ENCODE data around the gene SLC35C1.

The SLC35C1 gene

DNA sequence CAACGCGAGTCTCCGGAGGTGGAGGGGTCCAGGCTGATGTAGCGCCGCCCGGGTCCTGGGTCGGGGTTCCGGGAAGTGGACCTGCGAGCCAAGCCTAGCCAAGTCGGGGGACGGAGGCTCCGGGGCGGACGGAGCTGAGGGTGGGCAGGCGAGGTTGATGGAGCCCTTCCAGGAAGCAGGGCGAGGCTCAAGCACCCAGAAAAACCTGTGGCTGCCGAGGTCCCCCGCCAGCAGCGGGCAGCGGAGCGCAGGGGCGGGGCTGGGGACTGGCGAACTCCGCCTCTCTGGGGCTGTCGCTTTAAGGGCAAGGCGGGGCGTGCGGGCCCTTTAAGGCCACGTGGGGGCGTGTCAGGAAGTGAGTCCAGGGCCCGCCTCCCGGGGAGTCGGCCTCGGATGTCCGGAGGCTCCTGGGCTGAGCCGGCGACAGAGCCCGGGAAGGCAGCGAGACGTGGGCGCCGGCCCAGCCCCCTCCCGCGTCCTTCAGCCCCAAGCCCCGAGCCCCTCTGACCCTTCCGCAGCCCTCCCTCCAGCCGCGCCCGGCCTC, at the start of gene SLC35C1:
TSS of gene SLC35C1 (plus strand) at position 389 of the 544 bp plus-strand sequence. CDS start 653 bp downstream, outside the sequence.
- peak; percentile 73 for DNase-seq

DNA sequence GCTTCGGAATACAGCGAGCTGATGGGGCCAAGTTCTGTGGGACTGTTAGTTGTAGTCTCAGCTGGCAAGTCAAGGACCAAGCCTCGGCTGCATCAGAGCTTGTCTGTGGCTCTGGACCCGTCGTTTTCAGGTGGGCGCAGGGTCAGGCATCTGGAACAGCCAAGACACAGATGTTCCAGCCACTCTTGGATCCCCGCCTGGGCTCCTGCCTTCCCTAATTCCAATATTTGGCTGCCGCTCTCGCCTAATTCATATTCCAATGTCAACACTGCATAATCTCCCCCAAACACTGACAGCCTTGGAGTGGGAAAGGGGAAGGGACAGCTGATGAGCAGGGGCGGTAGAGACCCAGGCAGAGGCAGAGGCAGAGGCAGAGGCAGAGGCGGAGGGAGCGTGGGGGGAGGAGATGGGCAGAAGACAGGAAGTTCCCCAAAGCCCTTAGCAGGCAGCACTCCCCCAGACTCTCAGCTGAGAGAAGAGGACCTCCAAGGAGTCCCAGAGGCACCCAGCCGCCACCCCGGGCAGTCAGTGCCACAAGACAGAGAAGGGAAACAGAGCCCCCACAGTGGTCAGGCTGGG, 49.6 kb upstream of the SLC35C1 start:
- no peak for DNase-seq

DNA sequence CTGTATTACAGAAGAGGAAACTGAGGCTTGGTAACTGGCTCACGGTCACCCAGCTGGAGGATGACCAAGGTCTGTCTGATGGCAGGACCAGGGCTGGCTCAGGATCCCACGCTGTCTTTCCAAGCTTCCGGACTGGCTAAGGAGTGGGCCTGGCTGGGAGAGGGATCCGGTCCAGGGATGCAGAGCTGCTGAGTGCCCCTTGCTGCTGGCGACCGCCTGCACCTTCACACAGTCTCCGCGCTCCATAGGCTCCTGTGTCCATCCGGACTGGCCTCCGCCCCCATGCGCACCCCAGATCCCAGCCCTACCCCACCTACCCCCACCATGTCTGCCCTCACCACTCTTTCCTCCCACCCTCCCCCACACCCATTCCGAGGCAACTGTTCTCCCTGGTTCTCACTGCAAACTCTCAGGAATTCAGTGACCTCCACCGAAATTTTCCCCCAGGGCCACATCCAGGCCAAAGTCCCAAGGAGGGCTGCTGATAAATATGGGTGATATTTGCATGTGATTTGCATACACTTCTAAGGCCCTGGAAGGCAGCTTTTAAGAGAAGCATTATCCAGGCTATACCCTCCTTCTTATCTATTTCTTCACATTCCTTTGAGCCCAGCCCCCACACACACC, 48.5 kb upstream of the SLC35C1 start:
- no peak for DNase-seq

DNA sequence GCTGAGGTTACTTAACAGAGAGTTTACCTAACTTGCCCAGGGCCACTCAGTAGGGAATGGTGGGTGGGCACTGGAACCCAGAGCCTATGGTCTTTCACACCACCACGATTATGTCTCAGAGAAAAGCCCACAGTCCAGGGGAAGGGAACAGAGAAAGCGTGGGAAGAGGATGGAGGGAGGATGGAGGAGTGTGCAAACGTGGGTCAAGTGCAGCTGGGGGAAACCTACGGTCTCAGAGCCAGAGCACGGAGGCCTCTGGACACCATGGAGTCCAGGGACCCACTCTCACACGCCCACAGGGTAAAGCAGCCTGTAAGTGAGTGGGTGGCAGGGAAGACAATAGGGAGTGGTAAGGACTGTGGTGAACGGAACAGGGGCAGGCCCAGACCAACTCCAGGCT, 47.3 kb upstream of the SLC35C1 start:
- DNase-seq = no peak

DNA sequence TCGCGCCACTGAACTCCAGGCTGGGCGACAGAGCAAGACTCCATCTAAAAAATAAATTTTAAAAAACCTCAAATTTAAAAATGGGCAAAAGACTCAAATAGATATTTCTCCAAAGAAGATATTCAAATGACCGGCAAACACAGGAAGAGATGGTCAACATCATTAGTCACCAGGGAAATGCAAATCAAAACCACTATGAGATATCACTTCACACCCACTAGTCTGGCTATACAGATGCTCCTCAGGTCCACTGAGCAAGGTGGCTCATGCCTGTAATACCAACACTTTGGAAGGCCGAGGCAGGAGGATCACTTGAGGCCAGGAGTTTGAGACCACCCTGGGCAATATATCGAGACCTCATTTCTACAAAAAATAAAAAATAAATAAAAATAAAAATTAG, 43.3 kb upstream of the SLC35C1 start:
- no peak for DNase-seq

DNA sequence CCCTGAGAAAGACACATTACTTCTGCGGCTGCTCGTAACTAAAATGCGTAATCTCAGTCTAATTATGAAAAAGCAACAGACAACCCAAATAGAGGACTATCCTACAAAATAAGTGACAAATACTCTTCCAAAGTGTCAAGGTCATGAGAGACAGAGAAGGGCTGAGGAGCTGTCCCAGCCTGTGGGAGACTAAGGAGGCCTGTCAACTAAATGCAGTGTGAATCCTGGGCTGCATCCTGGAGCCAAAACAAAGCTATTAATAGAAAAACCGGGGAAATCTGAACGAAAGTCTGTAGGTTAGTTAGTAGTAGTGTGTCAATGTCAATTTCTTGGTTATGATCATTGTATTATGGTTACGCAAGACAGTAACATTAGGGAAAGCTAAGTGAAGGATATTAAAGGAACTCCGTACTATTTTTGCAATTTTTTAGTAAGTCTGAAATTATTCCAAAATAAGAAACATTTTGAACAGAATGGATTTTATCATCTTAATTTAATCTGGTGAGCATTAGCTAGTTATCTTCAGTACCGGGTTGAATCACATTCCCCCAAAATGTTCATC, 39.8 kb upstream of the SLC35C1 start:
- DNase-seq = no peak

DNA sequence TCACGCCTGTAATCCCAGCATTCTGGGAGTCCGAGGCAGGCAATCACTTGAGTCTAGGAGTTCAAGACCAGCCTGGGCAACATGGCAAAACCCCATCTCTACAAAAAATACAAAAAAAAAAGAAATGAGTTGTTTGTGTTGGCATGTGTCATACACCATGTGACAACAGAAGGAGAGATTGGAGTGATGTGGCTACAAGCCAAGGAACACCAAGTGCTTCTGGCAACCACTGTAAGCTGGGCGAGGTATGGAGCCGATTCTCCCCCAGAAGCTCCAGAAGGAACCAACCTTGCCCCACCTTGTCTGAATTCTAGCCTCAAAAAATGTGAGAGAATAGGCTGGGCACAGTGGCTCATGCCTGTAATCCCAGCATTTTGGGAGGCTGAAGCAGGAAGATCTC, 39.1 kb upstream of the SLC35C1 start:
- no peak for DNase-seq

DNA sequence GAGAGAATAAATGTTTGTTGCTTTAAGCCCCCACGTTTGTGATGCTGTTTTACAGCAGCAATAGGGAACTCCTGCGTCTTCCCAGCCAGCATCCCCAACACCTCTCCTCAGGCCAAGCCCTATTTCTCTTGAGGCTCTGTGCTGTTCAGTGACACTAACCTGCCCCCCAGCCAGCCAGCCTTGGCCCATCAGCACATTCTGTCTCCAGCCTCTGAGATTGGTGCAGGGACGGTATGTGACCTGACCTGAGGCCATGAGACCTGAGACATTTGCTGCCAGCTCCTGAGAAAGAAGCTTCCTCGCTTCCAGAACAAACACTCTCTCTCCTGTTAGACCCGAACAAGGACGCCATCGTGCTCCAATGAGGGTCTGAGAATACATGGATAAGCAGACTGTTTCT, 38.5 kb upstream of the SLC35C1 start:
- DNase-seq = no peak

DNA sequence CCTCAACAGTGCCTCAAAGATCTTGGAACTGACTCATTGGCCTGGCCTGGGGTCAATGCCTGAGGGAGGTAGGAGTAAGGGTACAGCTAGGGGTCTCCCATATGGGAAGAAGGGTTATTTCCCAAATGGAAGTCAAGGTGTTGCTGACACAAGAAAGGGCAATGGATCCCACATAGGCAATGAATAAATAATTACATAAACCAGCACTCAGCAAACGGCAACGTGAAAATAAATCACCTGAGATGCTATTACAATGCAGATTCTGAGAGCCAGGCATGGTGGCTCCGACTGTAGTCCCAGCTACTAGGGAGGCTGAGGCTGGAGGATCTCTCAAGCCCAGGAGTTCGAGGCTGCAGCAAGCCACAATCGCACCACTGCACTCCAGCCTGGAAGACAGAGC, 36.5 kb upstream of the SLC35C1 start:
- DNase-seq = no peak

DNA sequence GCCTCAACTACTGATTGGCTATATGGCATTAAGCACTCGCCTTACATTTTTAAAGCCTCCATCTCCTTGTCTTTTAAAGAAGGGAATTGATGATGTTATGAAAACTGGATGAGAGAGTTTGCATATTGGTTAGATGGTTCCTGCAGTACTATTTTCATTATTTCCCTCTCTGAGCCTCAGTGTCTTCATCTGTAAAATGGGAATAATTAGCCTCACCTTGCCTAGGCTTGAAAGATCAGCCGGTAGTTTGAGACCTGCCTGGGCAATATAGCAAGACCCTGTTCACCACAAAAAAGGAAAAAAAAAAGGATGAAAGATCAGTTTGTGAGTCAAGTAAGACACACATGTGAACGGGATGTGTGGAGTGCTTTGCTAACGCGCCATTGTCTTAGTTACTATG, 35.0 kb upstream of the SLC35C1 start:
- DNase-seq = no peak

DNA sequence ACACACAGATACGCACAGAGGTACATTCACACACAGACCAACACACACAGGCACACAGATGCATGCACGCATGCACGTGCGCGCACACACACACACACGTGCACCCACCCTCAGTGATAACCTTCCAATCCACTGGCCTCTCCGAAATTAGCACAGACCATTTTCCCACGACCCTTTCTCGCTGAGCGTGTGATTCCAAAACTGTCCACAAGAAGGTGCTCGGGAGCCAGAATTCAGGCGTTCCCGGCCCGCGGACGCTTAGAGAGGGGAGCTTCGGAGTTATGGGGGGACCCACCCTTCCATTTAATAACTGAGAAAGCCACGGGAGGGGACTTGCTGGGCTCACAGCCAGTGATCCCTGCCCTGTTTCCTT, 33.8 kb upstream of the SLC35C1 start:
- DNase-seq = no peak

DNA sequence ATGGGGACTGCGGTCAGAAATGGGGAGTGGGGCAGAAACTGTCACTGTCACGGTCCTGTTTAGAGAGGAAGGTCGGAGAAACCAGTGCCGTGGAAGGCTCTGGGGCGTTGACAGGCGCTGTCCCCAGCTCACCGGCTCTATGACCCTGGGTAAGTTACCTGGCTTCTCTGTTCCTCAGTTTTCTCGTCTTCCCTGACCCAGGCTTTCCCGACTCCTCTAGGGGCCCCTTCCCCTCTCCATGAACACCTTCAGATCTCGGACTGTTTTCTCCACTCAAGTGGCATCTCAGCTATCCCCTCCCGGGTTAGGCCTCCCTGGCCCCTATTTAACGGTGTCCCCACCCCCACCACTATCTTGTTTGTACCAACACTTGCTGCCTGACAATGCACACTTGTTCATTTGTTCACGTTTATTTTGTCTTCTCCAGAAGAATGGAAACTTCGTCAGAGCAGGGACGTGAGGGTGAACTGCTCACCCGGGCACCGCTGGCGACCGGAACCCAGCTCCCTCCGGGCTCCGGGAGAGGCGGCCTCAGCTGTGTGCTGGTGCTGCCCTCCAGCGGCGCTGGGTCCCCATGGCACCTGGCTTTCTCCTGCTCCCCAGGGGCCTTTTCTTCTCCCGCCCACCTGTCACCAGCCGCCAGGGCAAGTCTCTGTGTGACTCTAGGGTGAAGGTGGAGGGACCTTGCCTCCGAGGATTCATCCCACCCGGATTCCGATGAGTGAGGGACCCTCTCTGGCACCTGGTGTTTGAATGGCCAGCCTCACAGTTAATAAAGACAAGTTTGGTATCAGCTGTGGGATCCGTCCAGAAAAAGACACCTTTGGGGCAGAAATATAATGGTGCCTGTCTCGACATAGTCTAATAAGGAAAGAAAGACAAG, 33.1 kb upstream of the SLC35C1 start:
- no peak for DNase-seq

DNA sequence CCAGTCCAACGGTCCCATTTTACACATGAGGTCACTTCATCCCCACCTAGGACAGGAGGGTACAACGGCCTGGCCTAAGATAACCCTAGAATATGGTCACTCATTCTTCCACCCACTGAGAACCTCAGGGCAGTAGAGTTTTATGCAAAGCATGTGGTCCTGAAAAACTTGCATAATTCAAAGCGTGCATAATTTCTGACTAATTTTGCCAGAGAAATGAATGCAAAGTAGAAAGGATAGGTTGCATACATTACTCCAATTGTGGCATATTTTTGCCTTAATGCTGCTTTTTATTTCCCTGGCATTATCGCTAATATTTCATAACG, 32.5 kb upstream of the SLC35C1 start:
- no peak for DNase-seq

DNA sequence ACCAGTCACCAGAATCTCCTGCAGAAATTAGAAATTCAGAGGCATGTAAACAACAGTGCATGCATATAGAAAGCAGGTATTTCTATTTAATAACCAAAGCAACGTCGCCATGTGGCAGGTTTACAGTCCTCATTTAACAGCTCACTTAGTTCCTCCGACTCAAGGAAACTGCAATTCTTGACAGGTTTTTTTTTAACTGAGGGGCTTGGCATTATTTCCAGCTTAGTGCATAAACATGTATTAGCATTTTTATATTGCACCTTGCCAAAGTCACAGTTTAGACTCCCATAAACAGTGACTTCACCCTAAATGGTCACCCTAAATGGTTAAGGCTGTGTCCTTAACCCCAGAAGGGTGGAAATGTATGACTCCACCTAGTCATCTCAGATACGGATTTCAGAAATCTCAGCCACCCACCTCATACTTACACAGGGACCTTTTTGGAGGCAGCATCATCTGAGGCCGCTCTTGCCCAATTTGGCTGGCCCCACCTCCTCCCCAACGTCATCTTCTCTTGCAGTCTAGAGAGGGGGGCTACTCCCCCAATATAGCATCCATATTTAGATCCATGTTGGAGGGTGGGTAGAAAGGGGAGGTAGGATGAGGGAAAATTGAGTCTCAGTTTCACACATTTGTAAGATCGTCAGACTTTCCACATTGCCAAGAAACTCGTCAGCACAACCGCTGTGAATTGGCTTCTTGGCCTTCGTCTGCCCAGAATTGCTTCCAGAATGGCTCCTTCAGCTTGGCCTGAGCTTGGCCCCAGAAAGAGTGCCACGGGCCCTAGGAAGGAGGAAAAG, 31.8 kb upstream of the SLC35C1 start:
- DNase-seq = no peak

DNA sequence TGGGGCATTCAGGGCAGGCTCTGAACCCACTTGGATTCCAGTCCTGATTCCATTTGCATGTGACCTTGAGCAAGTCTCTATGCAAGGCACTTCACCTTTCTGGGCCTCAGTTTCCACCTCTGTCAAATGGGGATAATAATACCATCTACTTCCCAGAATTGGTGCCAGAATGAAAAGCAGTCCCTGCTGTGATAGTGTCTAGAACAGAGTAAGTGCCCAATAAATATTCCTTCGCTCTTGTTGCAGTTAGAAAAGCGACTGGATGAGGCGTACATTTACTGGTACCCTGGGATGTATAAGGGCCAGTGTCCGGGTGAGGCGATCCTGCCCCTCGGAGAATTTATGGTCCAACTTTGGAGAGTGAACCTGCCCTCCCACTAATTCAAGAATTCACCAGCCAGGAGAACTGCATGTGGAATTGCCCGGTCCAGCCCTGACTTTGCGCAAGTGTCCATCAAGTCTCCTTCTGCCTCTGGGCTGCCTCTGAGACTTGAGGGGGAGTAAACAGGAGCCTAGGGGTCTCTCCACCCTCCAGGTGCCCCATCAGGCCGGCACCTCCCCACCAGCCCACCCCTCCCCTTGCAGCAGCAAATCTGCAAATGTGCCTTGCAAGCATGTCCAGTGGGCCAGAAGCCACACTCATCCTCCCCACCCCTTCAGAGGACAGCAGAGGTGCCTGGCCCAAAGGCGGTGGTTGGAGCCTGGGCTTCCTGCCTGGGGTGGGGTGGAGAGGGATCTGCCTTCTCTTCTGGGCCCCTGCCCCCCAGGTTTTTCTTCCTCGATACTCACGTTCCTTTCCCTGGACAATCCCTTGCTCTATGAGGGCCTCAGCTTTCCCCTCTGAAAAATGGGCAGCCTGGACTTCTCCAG, 30.9 kb upstream of the SLC35C1 start:
- DNase-seq = no peak

DNA sequence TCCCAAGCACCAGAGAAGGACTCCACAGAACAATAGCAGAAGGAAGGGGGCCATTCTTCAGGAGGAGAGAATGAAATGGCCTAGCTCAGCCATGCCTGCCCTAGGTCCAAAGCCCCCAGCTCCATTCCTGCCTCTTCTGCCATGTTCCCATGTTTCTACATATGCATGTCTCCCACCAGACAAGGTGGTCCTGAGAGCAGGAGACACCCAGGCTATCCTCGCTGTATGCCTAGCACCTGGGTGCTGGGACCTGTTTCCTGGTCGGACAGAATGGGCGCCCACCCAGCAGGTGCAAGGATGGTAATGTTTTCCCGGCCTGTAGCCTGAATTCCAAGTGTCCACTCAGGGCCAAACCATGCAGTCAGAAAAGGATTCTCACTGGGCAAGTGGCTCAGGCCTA, 30.2 kb upstream of the SLC35C1 start:
- no peak for DNase-seq

DNA sequence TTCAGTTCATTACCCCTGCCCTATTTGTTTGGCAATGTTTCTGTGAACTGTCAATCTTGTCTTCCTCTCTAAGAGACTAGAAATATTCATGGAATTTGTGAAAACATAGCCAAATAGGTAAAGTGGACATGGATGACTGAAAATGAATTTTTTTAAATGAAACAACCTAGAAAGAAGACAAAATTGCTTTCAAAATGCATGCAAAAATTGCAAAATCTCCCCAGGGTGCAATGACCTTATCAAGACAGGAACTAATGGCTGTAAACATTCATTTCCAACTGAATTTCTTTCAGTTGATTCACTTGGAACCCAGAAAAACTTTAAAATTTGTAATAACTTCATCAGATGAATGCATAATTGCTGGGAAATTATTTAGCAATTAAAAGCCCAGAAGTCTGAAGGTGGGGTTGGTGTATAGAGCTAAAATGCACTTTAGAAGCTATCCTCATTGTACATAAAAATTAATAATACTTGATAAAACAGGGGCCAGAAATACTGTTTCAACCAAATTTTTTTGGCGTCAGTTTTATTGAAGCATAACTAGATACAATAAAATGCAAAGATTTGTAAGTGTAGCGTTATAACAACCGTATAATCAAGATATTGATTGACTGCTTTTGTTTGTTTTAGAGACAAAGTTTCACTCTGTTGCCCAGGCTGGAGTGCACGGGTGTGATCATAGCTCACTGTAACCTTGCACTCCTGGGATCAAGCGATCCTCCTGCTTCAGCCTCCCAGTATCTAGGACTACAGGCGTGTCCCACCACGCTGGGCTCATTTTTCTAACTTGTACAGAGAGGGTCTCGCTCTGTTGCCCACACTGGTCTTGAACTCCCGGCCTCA, 27.6 kb upstream of the SLC35C1 start:
- no peak for DNase-seq

DNA sequence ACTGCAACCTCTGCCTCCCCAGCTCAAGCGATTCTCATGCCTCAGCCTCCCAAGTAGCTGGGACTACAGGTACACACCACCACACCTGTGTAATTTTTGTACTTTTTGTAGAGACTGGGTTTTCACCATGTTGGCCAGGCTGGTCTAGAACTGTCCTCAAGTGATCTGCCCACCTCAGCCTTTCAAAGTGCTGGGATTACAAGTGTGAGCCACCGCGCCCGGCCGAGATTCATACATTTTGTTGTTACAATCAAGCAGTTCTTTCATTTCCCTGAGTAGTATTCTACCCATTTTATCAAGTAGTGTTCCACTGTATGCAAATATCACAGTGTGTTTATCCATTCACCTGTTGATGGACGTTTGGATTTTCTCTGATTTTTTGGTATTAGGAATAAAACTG, 26.6 kb upstream of the SLC35C1 start:
- no peak for DNase-seq

DNA sequence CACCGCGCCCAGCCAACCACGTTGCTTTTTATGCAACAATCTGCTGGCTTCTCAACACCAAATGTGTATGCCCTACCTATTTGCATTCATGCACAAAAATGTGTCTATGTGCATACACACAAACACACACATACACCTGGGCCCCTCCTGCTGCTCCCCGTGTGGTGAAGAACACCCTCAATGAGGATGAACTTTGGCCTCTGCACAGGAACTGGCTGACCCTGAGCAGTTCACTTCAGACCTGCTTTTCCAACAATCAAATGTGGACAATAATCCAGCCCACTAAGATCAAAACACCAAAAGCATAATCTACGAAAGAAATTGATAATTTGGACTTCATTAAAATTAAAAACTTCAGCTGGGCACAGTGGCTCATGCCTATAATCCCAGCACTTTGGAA, 25.3 kb upstream of the SLC35C1 start:
- no peak for DNase-seq

DNA sequence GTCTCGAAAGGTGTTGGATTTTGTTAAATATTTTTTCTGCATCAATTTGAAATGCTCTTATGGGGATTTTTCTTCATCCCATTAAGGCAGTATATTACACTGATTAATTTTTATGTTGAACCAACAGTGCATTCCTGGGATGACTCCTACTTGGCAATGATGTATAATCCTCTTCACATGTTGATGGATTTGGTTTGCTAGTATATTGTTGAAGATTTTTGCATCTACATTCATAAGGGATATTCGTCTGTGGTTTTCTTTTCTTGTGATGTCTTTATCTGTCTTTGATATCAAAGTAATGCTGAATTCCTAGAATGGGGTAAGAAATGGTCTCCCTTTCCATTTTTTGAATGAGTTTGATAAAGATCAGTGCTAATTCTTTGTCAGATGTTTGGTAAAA, 18.7 kb upstream of the SLC35C1 start:
- DNase-seq = no peak

DNA sequence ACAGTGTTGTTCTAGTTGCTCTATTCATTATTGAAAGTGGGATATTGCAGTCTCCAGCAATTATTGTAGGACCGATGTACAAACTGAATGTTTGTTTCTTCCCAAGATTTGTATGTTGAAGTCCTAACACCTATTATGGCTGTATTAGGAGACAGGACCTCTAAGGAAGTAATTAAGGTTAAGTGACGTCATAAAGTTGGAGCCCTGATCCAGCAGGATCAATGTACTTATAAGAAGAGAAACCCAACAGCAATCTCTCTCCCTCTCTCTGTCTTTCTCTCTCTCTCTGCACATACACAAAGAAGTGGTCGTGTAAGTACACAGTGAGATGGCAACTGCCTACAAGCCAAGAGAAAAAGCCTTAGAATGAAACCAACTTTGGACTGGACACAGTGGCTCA, 16.1 kb upstream of the SLC35C1 start:
- DNase-seq = no peak

Data from GF-D8 (cell line).